ACHN (cell line): ENCODE results near the gene ADAMTSL5.
"Not testable (repeated sequence)": the region's sequence is repeated elsewhere in the genome, so short reads cannot be mapped to it uniquely, and the experiment has no call there.

Source experiments
- DNase-seq: peaks from one replicate; pipeline ENCODE4 v3.0.0-alpha.2; 2015
- in situ Hi-C: cut with HindIII; loops from 2 replicates; pipeline ENCODE4 v1.10.0; 2017; ENCODE audit warnings: low sequenced_read_pairs, low pct_ligation_motif_present, low pct_unique_long_range_greater_than_20kb

Gene ADAMTSL5

GRCh38 chr19:1488282-1488601, 24.6 kb downstream of the ADAMTSL5 start:
- no peak for DNase-seq
- in situ Hi-C loops, result no loop called here

- no peak for DNase-seq
- in situ Hi-C loops, result no loop called here
Observed at GRCh38 chr19:1487576-1488281, 25.1 kb downstream of the ADAMTSL5 start.

- in situ Hi-C loops, result no loop called here
- no peak for DNase-seq
Observed at GRCh38 chr19:1486720-1487575, 25.9 kb downstream of the ADAMTSL5 start.

- DNase-seq, result no peak
- in situ Hi-C loops, result no loop called here
Observed at GRCh38 chr19:1483979-1484428, 28.8 kb downstream of the ADAMTSL5 start.

GRCh38 chr19:1483131-1483978, 29.5 kb downstream of the ADAMTSL5 start:
- in situ Hi-C loops, result no loop called here
- DNase-seq, result no peak

GRCh38 chr19:1482361-1483130, 30.3 kb downstream of the ADAMTSL5 start:
- no peak for DNase-seq
- in situ Hi-C loops, result no loop called here

GRCh38 chr19:1481893-1482360, 30.9 kb downstream of the ADAMTSL5 start:
- no peak for DNase-seq
- in situ Hi-C loops, result no loop called here

GRCh38 chr19:1481224-1481892, 31.5 kb downstream of the ADAMTSL5 start:
- in situ Hi-C loops, result no loop called here
- no peak for DNase-seq

- DNase-seq, result peak; percentile 93
- in situ Hi-C loops, result no loop called here
Observed at GRCh38 chr19:1478934-1479707, 33.7 kb downstream of the ADAMTSL5 start, which contains the start of gene C19orf25. Gene C19orf25, minus strand, starts transcription at chr19:1479215. Its CDS starts 312 bp downstream, at chr19:1478903.

GRCh38 chr19:1477056-1477455, 35.8 kb downstream of the ADAMTSL5 start:
- DNase-seq, in situ Hi-C loops: not testable (repeated sequence)

- in situ Hi-C loops, result no loop called here
- DNase-seq, result no peak
Observed at GRCh38 chr19:1475751-1476437, 36.9 kb downstream of the ADAMTSL5 start.

GRCh38 chr19:1474765-1475351, 38.0 kb downstream of the ADAMTSL5 start:
- no peak for DNase-seq
- in situ Hi-C loops, result no loop called here

- DNase-seq, result no peak
- in situ Hi-C loops, result no loop called here
Observed at GRCh38 chr19:1474011-1474764, 38.6 kb downstream of the ADAMTSL5 start.

GRCh38 chr19:1473085-1473851, 39.6 kb downstream of the ADAMTSL5 start:
- no peak for DNase-seq
- in situ Hi-C loops, result no loop called here
